GM21423 (cell line): ENCODE measurements around the gene RERE.

Experiments used
- ATAC-seq: cut with Tn5 transposase; IDR thresholded peaks from one replicate; pipeline ENCODE4 v1.9.1; 2021; ENCODE audit warnings: mild to moderate bottlenecking, moderate library complexity; ENCODE audit not compliant: unreplicated experiment

The RERE gene

GRCh38 chr1:8671306-8671917 is 146.0 kb downstream of the RERE start:
- ATAC-seq, result no peak

GRCh38 chr1:8670371-8670818 is 147.0 kb downstream of the RERE start:
- ATAC-seq, result no peak

DNA sequence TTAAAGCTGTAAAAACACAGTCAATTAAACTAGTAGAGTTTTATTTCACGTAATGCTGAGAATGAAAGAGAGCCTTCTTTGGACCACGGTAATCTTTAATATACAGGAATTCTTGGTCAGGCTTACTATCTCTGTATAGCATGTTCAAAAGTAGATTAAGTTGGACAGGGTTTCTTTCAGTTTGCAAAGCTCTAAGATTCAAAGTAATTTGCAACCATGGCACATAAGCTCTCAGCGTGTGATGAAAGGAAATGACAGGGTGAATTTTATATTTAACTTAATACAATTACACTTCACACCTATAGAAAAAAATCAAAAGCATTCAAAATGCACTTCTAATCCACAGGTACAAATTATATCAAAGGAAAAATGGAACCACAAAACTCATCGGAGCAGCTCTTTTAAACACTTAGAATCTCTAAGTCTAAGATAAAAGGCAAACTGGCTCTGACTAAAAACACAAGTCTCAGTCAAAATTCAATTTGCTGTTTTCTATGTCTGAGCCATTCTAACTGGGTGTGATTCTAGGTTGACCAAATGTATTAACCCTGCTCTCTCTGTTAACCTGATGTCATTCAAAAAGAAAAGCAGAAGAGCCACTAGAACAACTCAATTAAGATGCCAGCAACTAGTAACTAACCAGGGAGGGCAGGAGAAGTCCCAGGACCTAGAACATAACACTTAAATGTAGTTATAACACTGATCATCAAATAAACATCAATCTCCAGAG is 147.7 kb downstream of the RERE start:
- no peak for ATAC-seq

- no peak for ATAC-seq
These were observed 149.4 kb downstream of the RERE start for GRCh38 chr1:8667869-8668594.

DNA sequence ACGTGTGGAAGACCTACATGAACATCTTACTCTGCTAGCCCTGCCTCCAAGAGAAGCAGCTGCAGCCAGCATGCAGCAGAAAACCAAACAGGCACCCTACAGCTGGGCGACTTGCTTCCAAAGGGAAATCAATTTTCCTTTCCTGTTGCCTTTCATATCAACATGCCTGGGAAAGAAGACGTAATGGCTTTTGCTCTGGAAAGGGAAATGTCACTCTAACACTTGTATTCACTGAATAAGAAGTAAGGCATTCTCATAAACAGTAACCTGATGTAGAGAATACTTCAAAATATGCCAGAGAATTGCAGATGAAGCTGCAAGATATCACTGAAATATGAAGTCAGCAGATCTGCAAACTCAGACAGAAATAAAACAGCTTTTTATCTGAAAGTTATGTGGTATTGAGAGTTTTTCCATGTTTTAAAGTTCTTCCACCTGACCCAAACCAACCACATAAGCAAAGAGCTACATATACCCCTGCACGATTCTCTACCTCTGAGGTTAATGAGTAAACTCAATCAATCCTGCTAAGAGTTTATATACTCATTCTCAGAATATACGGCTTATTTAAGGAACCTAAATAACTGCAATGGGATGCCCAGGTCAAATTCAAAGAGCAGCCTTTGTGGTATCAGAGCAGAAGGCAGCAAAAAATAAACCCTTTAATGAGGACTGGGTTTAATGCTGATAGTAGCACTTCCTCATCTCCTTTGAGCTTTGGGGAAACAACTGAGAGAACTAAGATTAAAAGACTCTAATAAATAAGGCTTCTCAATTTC is 150.9 kb downstream of the RERE start:
- no peak for ATAC-seq

DNA sequence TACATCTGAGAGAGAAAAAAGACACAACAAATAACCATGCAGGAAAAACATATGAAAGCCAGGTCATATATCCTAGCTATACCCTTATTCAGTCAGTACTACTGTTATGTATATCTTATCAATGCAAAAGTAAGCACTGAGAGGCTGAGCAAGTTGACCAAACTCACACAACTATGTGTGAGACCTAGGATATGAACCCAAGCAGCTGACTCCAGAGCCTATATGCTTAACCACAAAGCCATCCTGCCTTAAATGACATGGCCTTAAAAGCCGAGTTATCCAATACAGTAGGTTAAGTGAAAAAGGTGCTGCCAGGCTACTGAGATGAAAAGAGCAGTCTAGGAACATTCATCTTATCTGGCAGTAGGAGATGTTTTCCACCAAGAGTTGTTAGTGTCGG is 151.6 kb downstream of the RERE start:
- ATAC-seq, result no peak

DNA sequence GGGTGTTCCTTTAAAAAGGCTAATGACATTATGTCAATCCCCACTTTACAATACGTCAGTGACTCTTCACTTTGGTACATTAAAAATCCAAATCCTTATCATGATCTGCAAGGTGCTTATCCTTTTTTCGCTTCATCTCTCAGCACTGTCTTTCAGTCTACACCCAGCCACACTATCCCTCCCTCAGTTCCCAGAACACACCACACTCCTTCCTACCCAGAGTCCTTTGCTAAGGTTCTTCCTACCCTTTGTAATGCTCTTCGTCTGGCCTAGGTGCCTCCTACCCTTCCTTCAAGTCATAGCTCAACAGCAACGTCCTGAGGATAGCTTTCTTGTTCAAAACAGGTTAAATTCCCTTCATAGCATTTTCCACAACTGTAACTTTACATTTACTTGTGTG is 152.6 kb downstream of the RERE start:
- no peak for ATAC-seq

- ATAC-seq, result peak; percentile 39
These were observed 153.5 kb downstream of the RERE start for GRCh38 chr1:8663915-8664329.

DNA sequence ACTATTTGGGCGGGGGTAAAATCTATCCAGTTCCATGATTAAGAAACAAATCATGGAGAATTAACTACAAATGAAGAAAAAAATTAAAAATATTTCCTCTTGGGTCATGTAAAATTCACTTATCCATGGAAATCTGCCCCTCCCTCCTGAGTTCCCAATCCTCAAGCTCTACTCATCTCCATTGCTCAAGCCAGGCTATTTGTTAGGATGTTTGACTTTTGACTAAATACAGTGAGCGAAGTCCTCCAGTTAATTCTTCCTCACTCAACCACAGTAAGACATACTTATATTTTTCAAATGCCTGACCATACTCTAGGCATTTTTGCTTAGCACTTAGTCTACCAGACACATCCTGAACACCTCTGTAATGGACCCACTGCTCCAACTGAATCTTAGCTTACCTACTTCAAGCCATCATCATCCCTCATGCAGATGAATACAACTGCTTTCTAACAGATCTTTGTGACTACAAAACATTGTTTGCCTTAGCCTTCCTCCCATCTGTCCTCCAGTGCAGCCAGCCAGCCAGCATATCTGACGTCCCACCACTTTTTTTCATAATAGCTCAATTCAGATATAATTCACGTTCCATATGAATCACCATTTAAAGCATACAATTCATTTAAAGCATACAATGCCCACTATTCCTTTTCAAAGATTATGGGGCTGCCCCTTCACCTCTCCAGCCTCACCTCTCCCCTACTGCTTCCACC is 154.2 kb downstream of the RERE start:
- no peak for ATAC-seq

GRCh38 chr1:8662380-8663072 is 154.9 kb downstream of the RERE start:
- ATAC-seq, result no peak

DNA sequence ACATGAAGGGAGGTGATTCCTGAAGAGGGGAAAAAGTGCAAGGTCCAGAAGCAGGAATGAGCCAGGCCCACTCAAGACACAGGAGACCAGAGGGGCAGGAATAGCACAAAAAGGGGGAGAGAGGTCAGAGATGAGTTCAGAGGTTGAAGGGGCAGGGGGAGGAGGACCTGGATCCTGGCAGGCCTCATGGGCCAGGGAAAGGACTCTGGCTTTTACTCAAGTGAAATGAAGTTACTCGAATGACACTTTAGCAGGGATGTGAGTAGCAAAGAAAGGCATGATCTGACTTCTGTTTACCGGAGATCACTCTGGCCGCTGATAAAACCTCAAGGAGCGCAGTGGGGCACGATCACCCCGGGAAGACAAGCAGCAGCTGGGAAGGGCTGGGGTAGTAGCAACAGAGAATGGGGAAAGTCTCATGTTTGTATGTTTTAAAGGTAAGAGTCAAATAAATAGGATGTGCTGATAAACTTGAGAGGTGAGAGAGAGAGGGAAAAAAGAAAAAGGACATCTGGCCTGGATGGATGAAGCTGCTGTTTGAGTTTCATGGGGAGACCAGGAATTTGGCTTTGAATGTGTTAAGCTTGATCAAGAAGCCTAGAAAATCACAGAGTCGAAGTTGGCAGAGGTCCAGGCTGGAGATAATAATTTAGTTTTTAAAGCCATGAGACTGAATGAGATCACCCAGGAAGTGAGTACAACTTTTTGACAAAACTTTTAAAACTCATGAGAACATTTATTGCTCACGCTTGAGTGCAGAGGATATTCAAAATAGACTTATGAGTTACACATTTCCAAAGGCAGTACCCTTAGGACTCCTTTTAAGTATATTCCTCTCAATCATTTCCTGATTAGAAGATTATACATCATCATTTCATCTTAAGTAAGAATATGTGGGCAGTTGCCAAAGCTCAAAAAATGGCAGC is 156.0 kb downstream of the RERE start:
- peak; percentile 39 for ATAC-seq

DNA sequence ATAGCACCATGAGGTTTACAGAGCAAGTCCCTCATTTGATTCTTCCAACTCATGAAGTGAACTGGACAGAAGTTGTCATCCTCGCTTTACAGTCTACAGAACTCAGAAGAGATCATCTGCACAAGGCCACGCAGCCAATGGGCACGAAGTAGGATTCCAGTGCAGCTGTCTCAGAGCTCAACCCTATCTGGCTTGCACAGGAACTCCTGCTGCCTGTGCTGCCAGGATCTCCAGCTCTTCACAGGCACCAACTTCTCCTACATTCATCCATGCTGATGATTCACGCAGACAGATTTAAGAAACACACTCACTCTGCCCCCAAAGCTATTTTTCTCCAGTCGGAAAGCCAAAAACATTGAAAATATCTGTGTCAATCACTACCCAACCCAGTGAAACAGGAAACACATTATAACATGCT is 157.0 kb downstream of the RERE start:
- ATAC-seq, result no peak

DNA sequence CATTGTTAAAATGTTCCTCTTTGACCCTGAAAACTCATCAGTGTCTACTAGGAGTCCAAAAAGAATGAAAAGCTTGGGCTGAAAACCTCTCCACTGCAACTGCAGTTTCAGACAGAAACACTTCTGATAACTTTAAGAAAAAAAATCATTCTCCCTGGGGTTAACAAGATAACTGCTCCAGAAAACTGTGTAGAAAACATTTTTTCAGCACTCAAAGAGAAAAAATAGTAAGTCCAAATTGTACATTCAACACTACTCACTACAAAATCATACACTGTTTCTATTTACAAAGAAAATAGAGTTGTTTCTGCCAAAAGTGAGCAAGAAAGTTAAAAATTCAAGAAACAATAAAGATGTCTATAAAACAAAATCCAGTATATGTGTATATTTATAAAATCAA is 157.8 kb downstream of the RERE start:
- ATAC-seq, result no peak

DNA sequence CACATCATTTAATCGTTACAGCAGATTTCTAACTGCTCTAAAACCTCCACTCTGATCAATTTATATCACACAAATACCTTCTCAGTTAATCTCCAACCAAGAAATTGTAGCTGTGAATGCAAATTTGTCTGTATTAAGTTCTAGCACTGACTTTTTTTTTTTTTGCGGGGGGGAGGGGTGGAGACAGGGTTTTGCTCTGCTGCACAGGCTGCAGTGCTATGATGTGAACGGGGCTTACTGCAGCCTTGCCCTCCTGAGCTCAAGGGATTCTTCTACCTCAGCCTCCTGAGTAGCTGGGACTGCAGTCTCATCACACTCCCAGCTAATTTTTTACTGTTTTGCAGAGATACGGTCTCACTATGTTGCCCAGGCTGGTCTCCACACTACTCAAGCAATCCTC is 163.6 kb downstream of the RERE start:
- no peak for ATAC-seq

DNA sequence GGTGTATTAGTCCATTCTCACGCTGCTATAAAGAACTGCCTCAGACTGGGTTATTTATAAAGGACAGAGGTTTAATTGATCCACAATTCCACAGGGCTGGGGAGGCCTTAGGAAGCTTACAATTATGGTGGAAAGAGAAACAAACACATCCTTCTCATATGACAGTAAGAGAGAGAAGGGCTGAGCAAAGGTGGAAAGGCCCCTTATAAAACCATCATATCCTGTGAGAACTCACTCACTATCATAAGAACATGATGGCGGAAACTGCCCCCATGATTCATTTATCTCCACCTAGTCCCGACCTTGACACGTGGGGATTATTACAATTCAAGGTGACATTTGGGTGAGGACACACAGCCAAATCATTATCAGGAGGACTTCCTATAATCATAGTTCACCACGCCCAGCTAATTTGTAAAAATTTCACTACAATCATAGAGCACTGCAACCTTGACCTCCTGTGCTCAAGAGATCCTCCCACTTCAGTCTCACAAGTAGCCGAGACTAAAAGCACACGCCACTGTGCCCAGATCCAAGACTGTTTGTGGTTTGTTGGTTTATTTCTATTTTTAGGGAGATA is 164.9 kb downstream of the RERE start:
- ATAC-seq, result no peak

GRCh38 chr1:8651962-8652361 is 165.5 kb downstream of the RERE start:
- ATAC-seq, result no peak

GRCh38 chr1:8651236-8651890 is 166.1 kb downstream of the RERE start:
- peak; percentile 37 for ATAC-seq

- no peak for ATAC-seq
These were observed 167.6 kb downstream of the RERE start for GRCh38 chr1:8649875-8650274.
